SK-N-SH treated with all-trans-retinoic acid at 6 μM for 48 hours (cell line): ENCODE results near the gene CHST11.

Experiments
- ATAC-seq: fragments of 200-7000 bp; cut with Tn5 transposase; 3 replicates; pipeline ENCODE4 v1.9.1; 2020; ENCODE audit warnings: mild to moderate bottlenecking, moderate library complexity
- ARNTL ChIP-seq: fragments of 450-650 bp; formaldehyde crosslinking; IDR thresholded peaks from 2 replicates; pipeline ENCODE4 v1.5.0; 2020; ENCODE audit warnings: low read depth, mild to moderate bottlenecking, moderate library complexity, borderline replicate concordance
- BACH2 ChIP-seq: fragments of 250-450 bp; sonication (Bioruptor Pico); IDR thresholded peaks from 2 replicates; pipeline ENCODE4 v1.9.0; 2021; ENCODE audit warnings: mild to moderate bottlenecking, borderline replicate concordance
- CSDC2 ChIP-seq: fragments of 250-450 bp; sonication (Bioruptor Pico); IDR thresholded peaks from 2 replicates; pipeline ENCODE4 v1.5.0; 2020; ENCODE audit warnings: mild to moderate bottlenecking, moderate library complexity
- ESRRG ChIP-seq: fragments of 250-450 bp; sonication (Bioruptor Pico); IDR thresholded peaks from 2 replicates; pipeline ENCODE4 v1.6.1; 2021; ENCODE audit warnings: mild to moderate bottlenecking
- GLIS3 ChIP-seq: fragments of 250-450 bp; sonication (Bioruptor Pico); IDR thresholded peaks from 2 replicates; pipeline ENCODE4 v1.5.0; 2020; ENCODE audit warnings: mild to moderate bottlenecking, moderate library complexity
- ISL1 ChIP-seq: fragments of 250-450 bp; sonication (Bioruptor Pico); IDR thresholded peaks from 2 replicates; pipeline ENCODE4 v2.1.2; 2022; ENCODE audit warnings: mild to moderate bottlenecking, moderate library complexity
- OSR1 ChIP-seq: fragments of 250-450 bp; sonication (Bioruptor Pico); IDR thresholded peaks from 2 replicates; pipeline ENCODE4 v1.8.0; 2022; ENCODE audit warnings: moderate library complexity, mild to moderate bottlenecking, inconsistent platforms
- PPARA ChIP-seq: fragments of 250-450 bp; sonication (Bioruptor Pico); IDR thresholded peaks from 2 replicates; pipeline ENCODE4 v1.5.0; 2020; ENCODE audit warnings: mild to moderate bottlenecking, borderline replicate concordance
- RARB ChIP-seq: fragments of 250-450 bp; sonication (Bioruptor Pico); IDR thresholded peaks from 2 replicates; pipeline ENCODE4 v1.8.0; 2021; ENCODE audit warnings: mild to moderate bottlenecking, moderate library complexity
- SNAI2 ChIP-seq: fragments of 250-450 bp; sonication (Bioruptor Pico); IDR thresholded peaks from 2 replicates; pipeline ENCODE4 v1.5.0; 2020; ENCODE audit warnings: mild to moderate bottlenecking, moderate library complexity
- TOX ChIP-seq: fragments of 250-450 bp; sonication (Bioruptor Pico); IDR thresholded peaks from 2 replicates; pipeline ENCODE4 v1.8.0; 2021; ENCODE audit warnings: mild to moderate bottlenecking, moderate library complexity, borderline replicate concordance
- ZC3H10 ChIP-seq: fragments of 250-450 bp; sonication (Bioruptor Pico); IDR thresholded peaks from 2 replicates; pipeline ENCODE4 v1.5.1; 2021; ENCODE audit warnings: mild to moderate bottlenecking, moderate library complexity
- ZFP3 ChIP-seq: fragments of 250-450 bp; sonication (Bioruptor Pico); IDR thresholded peaks from 2 replicates; pipeline ENCODE4 v1.5.0; 2020; ENCODE audit warnings: mild to moderate bottlenecking, moderate library complexity
- ZFP30 ChIP-seq: fragments of 450-650 bp; formaldehyde crosslinking; IDR thresholded peaks from 2 replicates; pipeline ENCODE4 v1.5.0; 2022; ENCODE audit warnings: mild to moderate bottlenecking, moderate library complexity
- ZNF565 ChIP-seq: fragments of 450-650 bp; formaldehyde crosslinking; conservative IDR thresholded peaks from 2 replicates; pipeline ENCODE4 v1.5.0; 2020; ENCODE audit warnings: low read depth, mild to moderate bottlenecking, moderate library complexity
- ZNF70 ChIP-seq: fragments of 450-650 bp; formaldehyde crosslinking; IDR thresholded peaks from 2 replicates; pipeline ENCODE4 v1.5.0; 2020; ENCODE audit warnings: mild to moderate bottlenecking, moderate library complexity
- ZNF8 ChIP-seq: fragments of 450-650 bp; formaldehyde crosslinking; IDR thresholded peaks from 2 replicates; pipeline ENCODE4 v1.5.0; 2020; ENCODE audit warnings: mild to moderate bottlenecking, moderate library complexity
- TF ChIP-seq, protein P1 (sequence below): fragments of 250-450 bp; sonication (Bioruptor Pico); IDR thresholded peaks from 2 replicates; pipeline ENCODE4 v1.5.0; 2020; ENCODE audit warnings: mild to moderate bottlenecking, moderate library complexity
- TF ChIP-seq, protein P2 (sequence below): fragments of 250-450 bp; sonication (Bioruptor Pico); IDR thresholded peaks from 2 replicates; pipeline ENCODE4 v1.8.0; 2020; ENCODE audit warnings: mild to moderate bottlenecking, moderate library complexity, borderline replicate concordance
- TF ChIP-seq, protein P3 (sequence below): fragments of 250-450 bp; sonication (Bioruptor Pico); IDR thresholded peaks from 2 replicates; pipeline ENCODE4 v1.5.1; 2021; ENCODE audit warnings: mild to moderate bottlenecking, moderate library complexity
- TF ChIP-seq, protein P4 (sequence below): fragments of 250-450 bp; sonication (Bioruptor Pico); IDR thresholded peaks from 2 replicates; pipeline ENCODE4 v1.8.0; 2021; ENCODE audit warnings: low read depth, mild to moderate bottlenecking, moderate library complexity, borderline replicate concordance

CHST11 gene

DNA sequence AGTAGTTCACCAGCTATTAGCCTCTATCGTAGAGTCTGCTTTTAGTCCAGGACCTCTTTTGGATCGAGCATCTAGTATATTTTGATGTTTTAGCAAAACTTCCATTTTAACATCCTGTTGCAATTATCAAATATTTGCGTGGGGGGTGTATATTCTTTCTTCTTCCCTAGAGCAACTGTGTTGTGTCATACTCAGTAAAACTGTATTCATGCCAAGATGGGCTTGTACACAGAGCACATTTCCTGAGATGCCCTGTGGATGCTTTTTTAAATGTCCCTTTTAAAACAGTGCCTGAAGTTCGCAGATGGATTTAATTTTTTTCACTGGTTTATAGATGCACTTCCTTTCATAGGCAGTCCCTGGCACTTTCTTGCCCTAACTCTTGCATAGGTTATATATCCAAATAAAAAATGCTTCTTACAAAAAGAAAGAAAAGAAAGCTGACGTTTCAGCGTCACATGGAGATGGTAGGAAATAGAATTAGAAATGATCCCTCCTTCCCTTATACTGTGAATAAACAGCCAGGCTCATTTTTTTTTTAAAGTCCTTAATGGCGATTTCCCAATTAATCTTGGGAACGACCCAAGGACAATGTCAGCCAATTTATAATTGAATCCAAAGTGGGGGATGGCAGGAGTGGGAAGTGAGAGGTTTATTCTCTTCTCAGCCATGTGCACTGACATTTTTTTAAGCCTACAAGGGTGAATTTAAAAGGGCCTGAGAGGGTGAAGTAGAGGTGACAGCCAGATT, 254.4 kb downstream of the CHST11 start:
- ATAC-seq, result peak; percentile 86
- TF ChIP-seq TOX, result no peak
- TF ChIP-seq ESRRG (CRISPR knock-in tag), result no peak
- no peak for TF ChIP-seq OSR1 (CRISPR knock-in tag)
- no peak for TF ChIP-seq PPARA
- TF ChIP-seq SNAI2 (CRISPR knock-in tag), result no peak
- no peak for TF ChIP-seq GLIS3 (CRISPR knock-in tag)
- TF ChIP-seq, protein P1, sequence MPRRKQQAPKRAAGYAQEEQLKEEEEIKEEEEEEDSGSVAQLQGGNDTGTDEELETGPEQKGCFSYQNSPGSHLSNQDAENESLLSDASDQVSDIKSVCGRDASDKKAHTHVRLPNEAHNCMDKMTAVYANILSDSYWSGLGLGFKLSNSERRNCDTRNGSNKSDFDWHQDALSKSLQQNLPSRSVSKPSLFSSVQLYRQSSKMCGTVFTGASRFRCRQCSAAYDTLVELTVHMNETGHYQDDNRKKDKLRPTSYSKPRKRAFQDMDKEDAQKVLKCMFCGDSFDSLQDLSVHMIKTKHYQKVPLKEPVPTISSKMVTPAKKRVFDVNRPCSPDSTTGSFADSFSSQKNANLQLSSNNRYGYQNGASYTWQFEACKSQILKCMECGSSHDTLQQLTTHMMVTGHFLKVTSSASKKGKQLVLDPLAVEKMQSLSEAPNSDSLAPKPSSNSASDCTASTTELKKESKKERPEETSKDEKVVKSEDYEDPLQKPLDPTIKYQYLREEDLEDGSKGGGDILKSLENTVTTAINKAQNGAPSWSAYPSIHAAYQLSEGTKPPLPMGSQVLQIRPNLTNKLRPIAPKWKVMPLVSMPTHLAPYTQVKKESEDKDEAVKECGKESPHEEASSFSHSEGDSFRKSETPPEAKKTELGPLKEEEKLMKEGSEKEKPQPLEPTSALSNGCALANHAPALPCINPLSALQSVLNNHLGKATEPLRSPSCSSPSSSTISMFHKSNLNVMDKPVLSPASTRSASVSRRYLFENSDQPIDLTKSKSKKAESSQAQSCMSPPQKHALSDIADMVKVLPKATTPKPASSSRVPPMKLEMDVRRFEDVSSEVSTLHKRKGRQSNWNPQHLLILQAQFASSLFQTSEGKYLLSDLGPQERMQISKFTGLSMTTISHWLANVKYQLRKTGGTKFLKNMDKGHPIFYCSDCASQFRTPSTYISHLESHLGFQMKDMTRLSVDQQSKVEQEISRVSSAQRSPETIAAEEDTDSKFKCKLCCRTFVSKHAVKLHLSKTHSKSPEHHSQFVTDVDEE (CRISPR knock-in tag), result no peak
- TF ChIP-seq, protein P2, sequence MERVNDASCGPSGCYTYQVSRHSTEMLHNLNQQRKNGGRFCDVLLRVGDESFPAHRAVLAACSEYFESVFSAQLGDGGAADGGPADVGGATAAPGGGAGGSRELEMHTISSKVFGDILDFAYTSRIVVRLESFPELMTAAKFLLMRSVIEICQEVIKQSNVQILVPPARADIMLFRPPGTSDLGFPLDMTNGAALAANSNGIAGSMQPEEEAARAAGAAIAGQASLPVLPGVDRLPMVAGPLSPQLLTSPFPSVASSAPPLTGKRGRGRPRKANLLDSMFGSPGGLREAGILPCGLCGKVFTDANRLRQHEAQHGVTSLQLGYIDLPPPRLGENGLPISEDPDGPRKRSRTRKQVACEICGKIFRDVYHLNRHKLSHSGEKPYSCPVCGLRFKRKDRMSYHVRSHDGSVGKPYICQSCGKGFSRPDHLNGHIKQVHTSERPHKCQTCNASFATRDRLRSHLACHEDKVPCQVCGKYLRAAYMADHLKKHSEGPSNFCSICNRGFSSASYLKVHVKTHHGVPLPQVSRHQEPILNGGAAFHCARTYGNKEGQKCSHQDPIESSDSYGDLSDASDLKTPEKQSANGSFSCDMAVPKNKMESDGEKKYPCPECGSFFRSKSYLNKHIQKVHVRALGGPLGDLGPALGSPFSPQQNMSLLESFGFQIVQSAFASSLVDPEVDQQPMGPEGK (CRISPR knock-in tag), result no peak
- TF ChIP-seq ZFP30 (CRISPR knock-in tag), result no peak
- TF ChIP-seq ZC3H10 (CRISPR knock-in tag), result no peak
- no peak for TF ChIP-seq ZNF8
- no peak for TF ChIP-seq ZNF565 (CRISPR knock-in tag)
- TF ChIP-seq ARNTL (CRISPR knock-in tag), result no peak
- TF ChIP-seq BACH2 (CRISPR knock-in tag), result no peak
- no peak for TF ChIP-seq ZFP3 (CRISPR knock-in tag)
- TF ChIP-seq CSDC2 (CRISPR knock-in tag), result no peak
- TF ChIP-seq, protein P3, sequence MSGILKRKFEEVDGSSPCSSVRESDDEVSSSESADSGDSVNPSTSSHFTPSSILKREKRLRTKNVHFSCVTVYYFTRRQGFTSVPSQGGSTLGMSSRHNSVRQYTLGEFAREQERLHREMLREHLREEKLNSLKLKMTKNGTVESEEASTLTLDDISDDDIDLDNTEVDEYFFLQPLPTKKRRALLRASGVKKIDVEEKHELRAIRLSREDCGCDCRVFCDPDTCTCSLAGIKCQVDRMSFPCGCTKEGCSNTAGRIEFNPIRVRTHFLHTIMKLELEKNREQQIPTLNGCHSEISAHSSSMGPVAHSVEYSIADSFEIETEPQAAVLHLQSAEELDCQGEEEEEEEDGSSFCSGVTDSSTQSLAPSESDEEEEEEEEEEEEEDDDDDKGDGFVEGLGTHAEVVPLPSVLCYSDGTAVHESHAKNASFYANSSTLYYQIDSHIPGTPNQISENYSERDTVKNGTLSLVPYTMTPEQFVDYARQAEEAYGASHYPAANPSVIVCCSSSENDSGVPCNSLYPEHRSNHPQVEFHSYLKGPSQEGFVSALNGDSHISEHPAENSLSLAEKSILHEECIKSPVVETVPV (CRISPR knock-in tag), result no peak
- TF ChIP-seq ISL1 (CRISPR knock-in tag), result no peak
- TF ChIP-seq, protein P4, sequence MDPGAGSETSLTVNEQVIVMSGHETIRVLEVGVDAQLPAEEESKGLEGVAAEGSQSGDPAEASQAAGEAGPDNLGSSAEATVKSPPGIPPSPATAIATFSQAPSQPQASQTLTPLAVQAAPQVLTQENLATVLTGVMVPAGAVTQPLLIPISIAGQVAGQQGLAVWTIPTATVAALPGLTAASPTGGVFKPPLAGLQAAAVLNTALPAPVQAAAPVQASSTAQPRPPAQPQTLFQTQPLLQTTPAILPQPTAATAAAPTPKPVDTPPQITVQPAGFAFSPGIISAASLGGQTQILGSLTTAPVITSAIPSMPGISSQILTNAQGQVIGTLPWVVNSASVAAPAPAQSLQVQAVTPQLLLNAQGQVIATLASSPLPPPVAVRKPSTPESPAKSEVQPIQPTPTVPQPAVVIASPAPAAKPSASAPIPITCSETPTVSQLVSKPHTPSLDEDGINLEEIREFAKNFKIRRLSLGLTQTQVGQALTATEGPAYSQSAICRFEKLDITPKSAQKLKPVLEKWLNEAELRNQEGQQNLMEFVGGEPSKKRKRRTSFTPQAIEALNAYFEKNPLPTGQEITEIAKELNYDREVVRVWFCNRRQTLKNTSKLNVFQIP (CRISPR knock-in tag), result no peak

DNA sequence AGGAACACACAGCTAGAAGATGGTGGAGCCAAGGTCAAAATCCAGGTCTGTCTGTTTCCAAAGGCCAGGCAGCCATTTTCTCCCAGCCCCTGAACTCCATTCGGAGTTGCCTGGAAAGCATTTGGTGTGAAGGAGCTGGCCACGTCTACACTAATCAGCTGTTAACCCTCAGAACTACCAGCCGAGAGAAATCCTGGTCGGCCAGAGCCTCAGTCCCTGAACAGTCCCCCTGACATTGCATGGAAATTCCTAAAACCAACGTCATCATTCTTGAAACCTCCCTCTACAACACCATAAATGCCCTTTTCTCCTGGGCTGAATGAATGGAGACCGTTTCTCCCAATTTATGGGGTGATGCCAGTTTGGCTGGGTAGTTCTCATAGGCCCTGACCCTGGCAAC, 255.7 kb downstream of the CHST11 start:
- TF ChIP-seq SNAI2 (CRISPR knock-in tag) (no peak), OSR1 (CRISPR knock-in tag) (no peak), GLIS3 (CRISPR knock-in tag) (no peak), RARB (CRISPR knock-in tag) (no peak), ZNF8 (no peak)
- TF ChIP-seq, protein P2 (CRISPR knock-in tag), result no peak

DNA sequence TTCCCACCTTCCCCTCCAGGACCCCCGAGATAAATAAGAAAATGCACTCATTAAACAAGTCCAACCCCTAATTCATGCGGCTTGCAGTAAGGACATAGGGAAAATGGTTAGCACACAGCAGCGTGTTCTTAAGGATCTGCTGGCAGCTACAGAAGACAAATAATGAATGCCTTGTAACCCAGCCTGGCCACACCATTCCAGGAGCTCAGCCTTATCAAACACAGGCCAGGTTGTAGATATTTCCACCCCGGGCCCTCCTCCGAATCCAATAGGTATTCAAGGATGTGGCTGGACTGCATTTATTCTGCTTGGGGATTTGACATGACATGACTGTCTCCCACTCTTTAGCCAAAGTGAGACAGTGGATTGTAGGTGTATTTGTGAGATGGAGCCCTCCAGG, 256.2 kb downstream of the CHST11 start:
- no peak for TF ChIP-seq ARNTL (CRISPR knock-in tag)
- TF ChIP-seq, protein P2 (CRISPR knock-in tag), result no peak
- TF ChIP-seq ZNF70 (CRISPR knock-in tag), result no peak
- TF ChIP-seq, protein P3 (CRISPR knock-in tag), result no peak
- TF ChIP-seq, protein P4 (CRISPR knock-in tag), result no peak
- no peak for ATAC-seq

More for the DNA sequence above, 255.7 kb downstream of the CHST11 start:
- ATAC-seq, result no peak
